Endothelial cell of umbilical vein (primary cell): ENCODE results near the gene PRDM16. TPM values are rescaled to one million over a fixed set of nuclear protein-coding genes. Genes with fewer than 3 reads are reported as not detected.

ENCODE experiments used
- BruUV-seq: library from RNA; stranded (reverse); fragments of 400-500 nt; replicated peaks from 2 replicates; lab custom pipeline; 2021; lab: Mats Ljungman, UMichigan
- CTCF ChIA-PET: fragments of 300-600, 350-600 bp; sonication (Branson Sonifier 250); formaldehyde crosslinking; loops from one replicate; lab custom pipeline; 2021; ENCODE audit warnings: antibody characterized with exemption, inconsistent platforms; lab: Charles Lee
- POLR2A ChIA-PET: fragments of 300-600, 350-600 bp; sonication (Branson Sonifier 250); formaldehyde crosslinking; loops from one replicate; lab custom pipeline; 2021; ENCODE audit warnings: antibody characterized with exemption, inconsistent platforms; lab: Charles Lee
- DNase-seq: peaks from one replicate; pipeline ENCODE4 v3.0.0-alpha.2; 2011; ENCODE audit warnings: low read depth, low spot score
- FAIRE-seq: peaks from 2 replicates; lab custom pipeline; 2011; peaks lifted over from hg19 to GRCh38; lab: Jason Lieb, UNC
- H2AFZ ChIP-seq: 2 replicates; pipeline ENCODE4 v1.6.0; 2012; ENCODE audit warnings: low read depth, low read length, control low read depth, inconsistent platforms
- H3K27ac ChIP-seq: 2 replicates; pipeline ENCODE4 v1.5.1; 2011; ENCODE audit warnings: low read depth, mild to moderate bottlenecking, control low read depth, low read length, moderate library complexity; ENCODE audit not compliant: insufficient read depth
- H3K27me3 ChIP-seq, 2 experiments: 2 replicates each; pipeline versions ENCODE4 v1.6.0 to v1.6.1; 2011; ENCODE audit warnings: low read length in 2 of 2, mixed read lengths in 1 of 2; ENCODE audit not compliant: control insufficient read depth in 2 of 2, insufficient read depth in 2 of 2
- H3K36me3 ChIP-seq, 2 experiments: 2 replicates in 1 of 2; 3 replicates in 1 of 2; pipeline ENCODE4 v1.5.1; 2011; ENCODE audit warnings: low read length in 2 of 2, mild to moderate bottlenecking in 1 of 2, moderate library complexity in 1 of 2; ENCODE audit not compliant: control insufficient read depth in 2 of 2, insufficient read depth in 2 of 2; ENCODE audit errors: extremely low read depth in 1 of 2
- H3K4me1 ChIP-seq: 3 replicates; pipeline ENCODE4 v1.5.1; 2011; ENCODE audit warnings: mild to moderate bottlenecking, low read length; ENCODE audit not compliant: control insufficient read depth, insufficient read depth; ENCODE audit errors: extremely low read depth
- H3K4me2 ChIP-seq: 2 replicates; pipeline ENCODE4 v1.6.1; 2011; ENCODE audit warnings: low read length, control low read depth, mixed read lengths; ENCODE audit not compliant: insufficient read depth
- H3K4me3 ChIP-seq, 3 experiments: fragments of 200-600 bp in 1 of 3; sonication (generic), shearing (Covaris generic) in 1 of 3; replicated peaks in 1 of 3; 2 replicates each; pipeline ENCODE4 v1.5.1; 2011 to 2016; ENCODE audit warnings: control low read depth in 3 of 3, low read length in 3 of 3, mild to moderate bottlenecking in 2 of 3, inconsistent platforms in 1 of 3, low read depth in 1 of 3, moderate library complexity in 1 of 3; ENCODE audit not compliant: insufficient read depth in 1 of 3
- H3K79me2 ChIP-seq: 2 replicates; pipeline ENCODE4 v1.6.0; 2012; ENCODE audit warnings: low read length, inconsistent platforms; ENCODE audit not compliant: control insufficient read depth, insufficient read depth
- H3K9ac ChIP-seq: replicated peaks from 2 replicates; pipeline ENCODE3; 2011; ENCODE audit warnings: low read length, control low read depth; ENCODE audit not compliant: insufficient read depth; ENCODE audit errors: extremely low read depth
- H3K9me1 ChIP-seq: replicated peaks from 3 replicates; pipeline ENCODE4 v1.6.0; 2011; ENCODE audit warnings: mild to moderate bottlenecking, low read length; ENCODE audit not compliant: control insufficient read depth, insufficient read depth; ENCODE audit errors: extremely low read depth
- H3K9me3 ChIP-seq: replicated peaks from 2 replicates; pipeline ENCODE4 v1.5.1; 2012; ENCODE audit warnings: low read length, inconsistent platforms; ENCODE audit not compliant: control insufficient read depth, insufficient read depth
- H4K20me1 ChIP-seq: replicated peaks from 2 replicates; pipeline ENCODE3; 2011; ENCODE audit warnings: mild to moderate bottlenecking, low read length; ENCODE audit not compliant: control insufficient read depth, insufficient read depth; ENCODE audit errors: extremely low read depth
- CTCF ChIP-seq, 2 donors: IDR thresholded peaks; 1 replicate in 1 of 2; 2 replicates in 1 of 2; pipeline ENCODE4 v1.5.1; 2011; ENCODE audit warnings: low read length in 2 of 2, mild to moderate bottlenecking in 2 of 2, moderate library complexity in 2 of 2, control low read depth in 1 of 2, inconsistent platforms in 1 of 2, low read depth in 1 of 2; ENCODE audit not compliant: insufficient read depth in 1 of 2; ENCODE audit errors: extremely low read depth in 1 of 2
- EZH2 ChIP-seq: IDR thresholded peaks from 2 replicates; pipeline ENCODE4 v1.6.1; 2012; ENCODE audit warnings: borderline replicate concordance, low read depth, mild to moderate bottlenecking, moderate library complexity, low read length, inconsistent platforms; ENCODE audit not compliant: severe bottlenecking
- FOS ChIP-seq: IDR thresholded peaks from 2 replicates; pipeline ENCODE4 v1.6.1; 2011; ENCODE audit warnings: mild to moderate bottlenecking, low read length, moderate library complexity, borderline replicate concordance; ENCODE audit not compliant: insufficient read depth
- GATA2 ChIP-seq: IDR thresholded peaks from 2 replicates; pipeline ENCODE4 v1.7.0; 2011; ENCODE audit warnings: low read depth, mild to moderate bottlenecking, moderate library complexity, mixed read lengths, low read length; ENCODE audit not compliant: insufficient read length, insufficient read depth
- JUN ChIP-seq: IDR thresholded peaks from 2 replicates; pipeline ENCODE4 v1.6.1; 2011; ENCODE audit warnings: borderline replicate concordance, low read depth; ENCODE audit not compliant: insufficient read length, insufficient read depth
- MYC ChIP-seq: IDR thresholded peaks from one replicate; pipeline ENCODE4 v1.6.1; 2011; ENCODE audit warnings: mild to moderate bottlenecking, low read depth, low read length
- POLR2A ChIP-seq: IDR thresholded peaks from 2 replicates; pipeline ENCODE4 v1.6.1; 2012; ENCODE audit warnings: low read depth, mild to moderate bottlenecking, control low read depth, low read length
- POLR2AphosphoS5 ChIP-seq: IDR thresholded peaks from 2 replicates; pipeline ENCODE4 v1.6.1; 2012; ENCODE audit warnings: low read depth, mild to moderate bottlenecking, control low read depth, low read length, moderate library complexity; ENCODE audit not compliant: insufficient read depth
- dilution Hi-C: fragments of 300-500 bp; cut with MboI; formaldehyde crosslinking; loops from one replicate; pipeline ENCODE4 v1.15.0; 2019; ENCODE audit warnings: low sequenced_read_pairs; ENCODE audit not compliant: extremely low pct_ligation_motif_present
- intact Hi-C: fragments of 100-400 bp; cut with micrococcal nuclease; formaldehyde crosslinking; loops from one replicate; pipeline ENCODE4 v1.10.0; 2022
- polyA plus RNA-seq, 4 experiments: library from polyadenylated mRNA; depleted of rRNA in 3 of 4; stranded (reverse) in 3 of 4; unstranded in 1 of 4; fragments of >200 nt; gene quantifications; 2 replicates each; pipeline versions ENCODE4 v1.2.1 to v1.2.3, GENCODE V29; 2011 to 2012; ENCODE audit warnings: missing spikeins in 1 of 4
- total RNA-seq: library from RNA; stranded (reverse); gene quantifications from 2 replicates; pipeline ENCODE4 v1.2.3, GENCODE V29; 2021
- TF ChIP-seq, protein P1 (sequence below): IDR thresholded peaks from 2 replicates; pipeline ENCODE4 v1.6.1; 2011; ENCODE audit not compliant: insufficient read depth, insufficient read length

PRDM16 gene
- total and polyA plus RNA-seq, 2 donors (not counting 3 experiments of a cell fraction or from before 2014, with no cell fraction given): not detected

DNA sequence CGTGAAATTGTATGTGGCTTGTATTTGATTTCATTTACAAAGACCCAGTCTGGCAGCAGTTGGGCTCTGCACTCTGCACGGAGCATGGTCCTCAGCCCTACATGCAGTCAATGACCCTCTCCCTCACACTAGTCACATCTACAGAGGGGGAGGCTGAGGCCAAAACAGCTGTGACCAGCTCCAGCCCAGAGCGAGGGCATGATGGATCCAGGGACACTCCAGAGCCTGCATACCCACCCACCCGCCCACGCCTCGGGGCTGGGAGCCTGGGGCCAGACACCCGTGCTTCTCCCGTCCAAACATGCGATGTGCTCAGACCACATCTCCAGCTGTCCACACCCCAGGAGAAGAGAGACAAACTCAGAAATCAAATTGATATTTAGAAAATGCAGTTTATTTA is 14.0 kb upstream of the PRDM16 start:
- POLR2A ChIA-PET: no interaction called here

More for the DNA sequence above, 14.0 kb upstream of the PRDM16 start:
- BruUV-seq: no TSS peak
- Histone ChIP-seq H3K4me2 (no peak overlapping the region), H3K27me3 (no peaks in the 10 kb centered on the region), H3K4me1 (no peaks in the 10 kb centered on the region), H3K9ac (no peak overlapping the region), H4K20me1 (no peaks in the 10 kb centered on the region), H3K9me3 (no peaks in the 10 kb centered on the region), H3K36me3 (no peaks in the 10 kb centered on the region), H3K4me3 (no peak overlapping the region), H2AFZ (no peak overlapping the region), H3K27ac (no peak overlapping the region), H3K79me2 (no peaks in the 10 kb centered on the region), H3K9me1 (no peaks in the 10 kb centered on the region)
- FAIRE-seq: no peak
- no peak for TF ChIP-seq POLR2AphosphoS5
- no peak for TF ChIP-seq EZH2
- TF ChIP-seq CTCF (IDR thresholded peaks at IDR 0.05; ENCODE audit: extremely low read depth in 1 of 2, insufficient read depth in 1 of 2, low read depth in 1 of 2, low read length in 2 of 2): no peak
- TF ChIP-seq JUN: no peak
- no peak for TF ChIP-seq MYC
- no peak for TF ChIP-seq FOS
- TF ChIP-seq GATA2: no peak
- no peak for TF ChIP-seq POLR2A
- TF ChIP-seq, protein P1, sequence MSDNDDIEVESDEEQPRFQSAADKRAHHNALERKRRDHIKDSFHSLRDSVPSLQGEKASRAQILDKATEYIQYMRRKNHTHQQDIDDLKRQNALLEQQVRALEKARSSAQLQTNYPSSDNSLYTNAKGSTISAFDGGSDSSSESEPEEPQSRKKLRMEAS: no peak
- intact Hi-C loops (no loop called here), dilution Hi-C loops (no loop called here)
- CTCF ChIA-PET: no interaction called here
- DNase-seq: no peak
